ENCODE results near the gene LHFPL6. TPM values are rescaled to one million over a fixed set of nuclear protein-coding genes. Genes with fewer than 3 reads are reported as not detected.

The LHFPL6 gene
- total RNA-seq, 1 experiment from 2014 or later, result 2.5 TPM

DNA sequence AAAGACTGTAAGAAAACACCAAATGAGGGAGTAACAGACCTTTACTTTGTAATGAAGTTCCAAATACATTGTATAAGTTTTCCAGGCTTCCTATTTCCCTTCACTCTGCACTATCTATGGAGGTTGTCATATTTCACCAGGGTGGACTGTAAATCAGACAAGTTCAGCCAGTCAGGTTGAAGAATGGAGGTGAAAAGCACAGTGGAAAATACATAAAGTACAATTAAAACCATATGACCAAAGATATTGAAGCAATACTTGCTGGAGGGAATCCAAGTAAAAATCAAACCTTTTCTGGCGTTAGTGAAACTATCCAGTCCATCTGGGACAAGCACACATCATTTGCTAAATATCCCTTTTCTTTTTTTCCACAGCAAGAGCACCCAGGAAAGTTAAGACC lies 3.2 kb downstream of the LHFPL6 start:
- Histone ChIP-seq H3F3A (ENCODE audit: insufficient read depth, low read depth) (no peaks in the 10 kb centered on the region), H3K4me1 (replicated peaks; ENCODE audit: insufficient read depth) (peaks cover 6% of the 10 kb centered on the region; the same call in 1 of the 2 replicates), H4K20me1 (ENCODE audit: insufficient read depth) (no peaks in the 10 kb centered on the region), H3K27ac (no peak overlapping the region), H3K9me2 (ENCODE audit: insufficient read depth) (no peaks in the 10 kb centered on the region), H3K4me3 (no peak overlapping the region), H3K79me2 (ENCODE audit: low read depth) (no peaks in the 10 kb centered on the region), H3K4me2 (no peak overlapping the region), H2AFZ (no peak overlapping the region), H3K27me3 (ENCODE audit: insufficient read depth, low read depth) (no peaks in the 10 kb centered on the region), H3K9me3 (ENCODE audit: insufficient read depth, low read depth) (no peaks in the 10 kb centered on the region), H3K36me3 (ENCODE audit: low read depth) (no peaks in the 10 kb centered on the region)
- BruUV-seq (replicated peaks), result no TSS peak
- TF ChIP-seq CTCF (conservative IDR thresholded peaks at IDR 0.05), result no peak
- no peak for TF ChIP-seq EZH2 (IDR thresholded peaks at IDR 0.05; ENCODE audit: low read depth)
- POLR2A ChIA-PET (ENCODE audit: unreplicated experiment), result no interaction called here
- DNase-seq, result no peak
- CTCF ChIA-PET, result no interaction called here
- intact Hi-C loops (cut with micrococcal nuclease; ENCODE audit: unreplicated experiment), result loop anchor here (5.0 kb wide), 1 partner anchor 563 kb away; the partner anchor contains the start of genes NHLRC3 and PROSER1

DNA sequence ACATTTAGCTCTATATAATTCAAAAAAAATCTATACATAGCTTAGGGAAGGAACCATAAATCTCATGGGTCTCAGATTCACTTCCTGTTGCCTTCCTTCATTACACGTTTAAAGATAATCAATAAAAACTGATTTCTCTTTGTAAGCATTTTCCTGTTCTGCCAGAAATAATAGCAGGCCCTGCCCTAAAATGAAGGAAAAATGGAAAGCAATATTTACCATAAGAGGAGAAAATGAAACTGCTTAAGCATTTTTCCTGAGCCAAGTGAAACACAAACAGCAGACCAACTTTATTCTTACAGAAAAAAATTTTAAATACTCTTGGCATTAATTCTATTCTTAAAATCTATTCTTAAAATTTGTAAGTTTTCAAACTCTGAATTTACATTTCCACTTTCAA lies 4.0 kb downstream of the LHFPL6 start:
- H3K4me2 ChIP-seq, result no peak overlapping the region
- no peaks in the 10 kb centered on the region for H3K79me2 ChIP-seq (ENCODE audit: low read depth)
- intact Hi-C loops (cut with micrococcal nuclease; ENCODE audit: unreplicated experiment), result no loop called here
- no peak overlapping the region for H3K4me3 ChIP-seq
- no peak overlapping the region for H3K27ac ChIP-seq
- H4K20me1 ChIP-seq (ENCODE audit: insufficient read depth), result no peaks in the 10 kb centered on the region
- H3K9me3 ChIP-seq (ENCODE audit: insufficient read depth, low read depth), result no peaks in the 10 kb centered on the region
- BruUV-seq (replicated peaks), result no TSS peak
- CTCF ChIA-PET, result no interaction called here
- no peaks in the 10 kb centered on the region for H3F3A ChIP-seq (ENCODE audit: insufficient read depth, low read depth)
- POLR2A ChIA-PET (ENCODE audit: unreplicated experiment), result no interaction called here
- H3K36me3 ChIP-seq (ENCODE audit: low read depth), result no peaks in the 10 kb centered on the region
- TF ChIP-seq EZH2 (IDR thresholded peaks at IDR 0.05; ENCODE audit: low read depth) (no peak), CTCF (conservative IDR thresholded peaks at IDR 0.05) (no peak)
- H3K27me3 ChIP-seq (ENCODE audit: insufficient read depth, low read depth), result no peaks in the 10 kb centered on the region
- H3K4me1 ChIP-seq (replicated peaks; ENCODE audit: insufficient read depth), result peaks cover 6% of the 10 kb centered on the region; the same call in 1 of the 2 replicates
- H3K9me2 ChIP-seq (ENCODE audit: insufficient read depth), result no peaks in the 10 kb centered on the region
- no peak for DNase-seq
- H2AFZ ChIP-seq, result no peak overlapping the region

GRCh38 chr13:39597838-39598237 lies 5.2 kb downstream of the LHFPL6 start:
- Histone ChIP-seq H3K4me1 (replicated peaks; ENCODE audit: insufficient read depth) (peaks cover 6% of the 10 kb centered on the region; the same call in 1 of the 2 replicates), H3K27ac (no peak overlapping the region), H3K79me2 (ENCODE audit: low read depth) (no peaks in the 10 kb centered on the region), H3K9me3 (ENCODE audit: insufficient read depth, low read depth) (no peaks in the 10 kb centered on the region), H3K36me3 (ENCODE audit: low read depth) (no peaks in the 10 kb centered on the region), H3K9me2 (ENCODE audit: insufficient read depth) (no peaks in the 10 kb centered on the region), H3K4me2 (no peak overlapping the region), H2AFZ (no peak overlapping the region), H3F3A (ENCODE audit: insufficient read depth, low read depth) (no peaks in the 10 kb centered on the region), H4K20me1 (ENCODE audit: insufficient read depth) (no peaks in the 10 kb centered on the region), H3K4me3 (no peak overlapping the region), H3K27me3 (ENCODE audit: insufficient read depth, low read depth) (no peaks in the 10 kb centered on the region)
- BruUV-seq (replicated peaks), result no TSS peak
- TF ChIP-seq CTCF (conservative IDR thresholded peaks at IDR 0.05), result no peak
- no peak for TF ChIP-seq EZH2 (IDR thresholded peaks at IDR 0.05; ENCODE audit: low read depth)
- intact Hi-C loops (cut with micrococcal nuclease; ENCODE audit: unreplicated experiment), result no loop called here
- no peak for DNase-seq
- ChIA-PET POLR2A (ENCODE audit: unreplicated experiment) (no interaction called here), CTCF (no interaction called here)

All from PC-9 (cell line).